HG02973 (cell line): ENCODE measurements around the gene USP30.
A peak's percentile ranks its signal among the peaks of the same experiment; 100 is the strongest.
"Not testable (repeated sequence)": the region's sequence is repeated elsewhere in the genome, so short reads cannot be mapped to it uniquely, and the experiment has no call there.

Experiments used
- ATAC-seq: cut with Tn5 transposase; IDR thresholded peaks from one replicate; pipeline ENCODE4 v1.9.1; 2021; ENCODE audit warnings: moderate library complexity; ENCODE audit not compliant: unreplicated experiment

Gene USP30

GRCh38 chr12:109052414-109053323 is at the start of gene USP30:
TSS of gene USP30 (plus strand) at chr12:109052576. CDS start at chr12:109052679, 103 bp downstream.
- ATAC-seq: peak; percentile 69

- no peak for ATAC-seq
These were observed 48.4 kb upstream of the USP30 start for GRCh38 chr12:109004017-109004416.

- ATAC-seq: no peak
These were observed 42.6 kb upstream of the USP30 start for GRCh38 chr12:109009766-109010165.

- no peak for ATAC-seq
These were observed 42.1 kb upstream of the USP30 start for GRCh38 chr12:109010259-109010658.

- no peak for ATAC-seq
These were observed 37.2 kb upstream of the USP30 start for GRCh38 chr12:109014984-109015765.

GRCh38 chr12:109016016-109016415 is 36.4 kb upstream of the USP30 start:
- ATAC-seq: no peak

GRCh38 chr12:109016978-109017377 is 35.4 kb upstream of the USP30 start:
- no peak for ATAC-seq

GRCh38 chr12:109018296-109018695 is 34.1 kb upstream of the USP30 start:
- ATAC-seq: no peak

GRCh38 chr12:109020146-109020795 is 32.1 kb upstream of the USP30 start:
- ATAC-seq: no peak

- no peak for ATAC-seq
These were observed 31.5 kb upstream of the USP30 start, which contains the start of gene SVOP for GRCh38 chr12:109020796-109021380. TSS of gene SVOP (minus strand) at chr12:109021068. CDS start at chr12:109020868, 200 bp downstream.

- ATAC-seq: no peak
These were observed 24.6 kb upstream of the USP30 start for GRCh38 chr12:109027767-109028166.

- not testable (repeated sequence) for ATAC-seq
These were observed 23.8 kb upstream of the USP30 start for GRCh38 chr12:109028624-109029023.

- no peak for ATAC-seq
These were observed 23.0 kb upstream of the USP30 start for GRCh38 chr12:109029411-109029810.

GRCh38 chr12:109033239-109034196 is 18.9 kb upstream of the USP30 start:
- ATAC-seq: no peak

GRCh38 chr12:109036975-109037374 is 15.4 kb upstream of the USP30 start:
- ATAC-seq: no peak

- no peak for ATAC-seq
These were observed 8.1 kb upstream of the USP30 start for GRCh38 chr12:109044241-109044640.

- ATAC-seq: no peak
These were observed 5.1 kb upstream of the USP30 start for GRCh38 chr12:109047081-109047805.

- ATAC-seq: not testable (repeated sequence)
These were observed 3.7 kb upstream of the USP30 start for GRCh38 chr12:109048706-109049105.

- ATAC-seq: not testable (repeated sequence)
These were observed 2.6 kb upstream of the USP30 start for GRCh38 chr12:109049794-109050193.
